ENCODE measurements around the gene DBF4. TPM values are rescaled to one million over a fixed set of nuclear protein-coding genes. Genes with fewer than 3 reads are reported as not detected.
A peak's percentile ranks its signal among the peaks of the same experiment; 100 is the strongest.

DBF4 gene
- total and polyA plus RNA-seq, 10 of the 15 experiments (the other 5 are each of a cell fraction or from before 2014, with no cell fraction given): 29.3 to 89.8 (median 62.4) TPM

DNA sequence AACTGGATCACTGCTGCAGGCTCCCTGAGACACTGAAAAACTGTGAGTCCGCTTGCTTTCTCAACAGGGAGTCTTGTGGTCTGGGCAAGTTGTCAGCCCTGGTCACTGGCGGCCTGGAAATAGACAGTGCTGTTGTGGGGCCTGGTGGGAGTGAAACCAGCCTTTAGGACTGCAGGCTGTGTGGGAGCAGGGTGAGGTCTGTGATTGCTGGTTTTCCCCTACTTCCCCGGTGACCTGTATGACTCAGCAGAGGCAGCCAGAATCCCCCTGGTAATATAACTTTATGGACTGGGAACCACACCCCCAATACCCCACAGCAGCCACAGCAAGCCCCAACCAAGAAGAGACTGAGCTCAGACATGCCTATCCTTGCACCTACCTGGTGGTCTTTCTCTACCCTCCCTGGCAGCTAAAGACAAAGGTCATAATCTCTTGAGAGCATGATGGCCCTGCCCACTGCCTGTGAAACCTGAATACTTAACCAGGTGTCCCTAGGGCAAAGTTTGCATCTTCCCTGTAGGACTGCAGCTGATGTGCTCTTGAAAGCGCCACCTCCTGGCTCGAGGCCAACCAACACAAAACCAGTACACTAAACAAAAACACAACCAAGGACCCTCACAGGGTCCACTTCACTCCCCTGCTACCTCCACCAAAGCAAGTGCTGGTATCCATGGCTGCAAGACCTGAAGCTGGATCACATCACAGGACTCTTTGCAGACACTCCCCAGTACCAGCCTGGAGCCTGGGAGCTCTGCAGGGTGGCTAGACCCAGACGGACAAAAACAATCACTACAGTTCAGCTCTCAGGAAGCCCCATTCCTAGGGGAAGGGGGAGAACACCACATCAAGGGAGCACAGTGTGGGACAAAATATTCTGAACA lies 50.5 kb downstream of the DBF4 start:
- peak overlapping the region; percentile 92 for H3K27ac ChIP-seq (ENCODE audit: control insufficient read depth, insufficient read depth)
- ATAC-seq (peak; percentile 90), DNase-seq (ENCODE audit: low read depth, low spot score) (peak; percentile 95), FAIRE-seq (peak; percentile 80)
- intact Hi-C loops (cut with micrococcal nuclease; ENCODE audit: unreplicated experiment) (loop anchor here (1.0 to 10.0 kb wide), 7 partner anchors 51 to 710 kb away; partner anchors contain the start of genes ABCB4, CROT, DBF4 and SLC25A40), in situ Hi-C loops (cut with MboI) (no loop called here)
- BruUV-seq (replicated peaks): no TSS peak
- no peaks in the 10 kb centered on the region; the same call in 2 of the 3 replicates for H3K9me3 ChIP-seq (replicated peaks; ENCODE audit: control insufficient read depth, insufficient read depth, low read length)
- ChIA-PET CTCF (interaction anchor here (0.6 to 4.0 kb wide), 31 partner anchors 9 to 609 kb away, joined by 3 to 23 read pairs (median 6); partner anchors contain the start of gene DBF4), RAD21 (ENCODE audit: unreplicated experiment) (interaction anchor here (0.7 to 4.8 kb wide), 27 partner anchors 9 to 453 kb away, joined by 3 to 49 read pairs (median 4); partner anchors contain the start of genes ADAM22, DBF4 and SLC25A40), POLR2A (interaction anchor here (0.6 to 4.1 kb wide), 16 partner anchors 7 to 1822 kb away, joined by 3 to 25 read pairs (median 4); partner anchors contain the start of genes ADAM22, DBF4 and SLC25A40), SMC1A (ENCODE audit: uncharacterized antibody, unreplicated experiment) (interaction anchor here (0.6 to 3.8 kb wide), 31 partner anchors 8 to 294 kb away, joined by 3 to 34 read pairs (median 5); partner anchors contain the start of genes ADAM22, DBF4 and SLC25A40)
- H3K4me3 ChIP-seq: peak overlapping the region; percentile 62
- H2AFZ ChIP-seq (ENCODE audit: control insufficient read depth, low read depth, low read length): peak overlapping the region; percentile 85
- H3K36me3 ChIP-seq (ENCODE audit: control insufficient read depth in 2 of 2, insufficient read depth in 2 of 2, low read length in 1 of 2): no peaks in the 10 kb centered on the region
- peak overlapping the region; percentile 69 for H3K9ac ChIP-seq (ENCODE audit: control insufficient read depth, insufficient read depth, low read length)
- 0% methylated on average over 6 of the region's 6 CpGs for WGBS (ENCODE audit: insufficient coverage, insufficient replicate concordance, low lambda C conversion rate, missing lambda C conversion rate)
- peaks cover 21% of the 10 kb centered on the region for H3K79me2 ChIP-seq (ENCODE audit: control insufficient read depth, insufficient read depth, low read length)
- no peaks in the 10 kb centered on the region for H3K27me3 ChIP-seq (replicated peaks in 1 of 2; ENCODE audit: control insufficient read depth in 2 of 2, insufficient read depth in 2 of 2, low read length in 1 of 2)
- H3K4me2 ChIP-seq (ENCODE audit: control insufficient read depth, insufficient read depth): peak overlapping the region; percentile 82
- H3K4me1 ChIP-seq (ENCODE audit: control insufficient read depth, insufficient read depth, low read length): peaks cover 9% of the 10 kb centered on the region
- H4K20me1 ChIP-seq (ENCODE audit: control insufficient read depth, insufficient read depth): no peaks in the 10 kb centered on the region
- TF ChIP-seq RFX5 (IDR thresholded peaks at IDR 0.05; ENCODE audit: low read depth, low read length) (no peak), PBX3 (IDR thresholded peaks at IDR 0.05; ENCODE audit: insufficient replicate concordance, low read depth, low read length) (peak; percentile 16), ZNF687 (IDR thresholded peaks at IDR 0.05) (peak; percentile 79), POU2F2 (IDR thresholded peaks at IDR 0.05; ENCODE audit: borderline replicate concordance, low read depth, low read length) (peak; percentile 81; the same call in 2 of the 3 replicates), FOXM1 (IDR thresholded peaks at IDR 0.05; ENCODE audit: low read depth, low read length) (peak; percentile 91), MYC (IDR thresholded peaks at IDR 0.05; ENCODE audit: insufficient read depth, insufficient read length, insufficient replicate concordance, low read length, severe bottlenecking) (no peak), ZNF24 (IDR thresholded peaks at IDR 0.05) (peak; percentile 43), NFXL1 (IDR thresholded peaks at IDR 0.05; ENCODE audit: borderline replicate concordance) (no peak), RELA (IDR thresholded peaks at IDR 0.05; ENCODE audit: borderline replicate concordance, partially characterized antibody) (peak; percentile 96), SMC3 (IDR thresholded peaks at IDR 0.05; ENCODE audit: borderline replicate concordance, low read length) (peak; percentile 26; the same call in 1 of the 2 replicates), DPF2 (IDR thresholded peaks at IDR 0.05) (peak; percentile 98), ESRRA (IDR thresholded peaks at IDR 0.05; ENCODE audit: low read length) (no peak), NFYA (IDR thresholded peaks at IDR 0.05; ENCODE audit: borderline replicate concordance, low read depth, low read length) (no peak), JUNB (IDR thresholded peaks at IDR 0.05) (peak; percentile 89), SMARCA5 (IDR thresholded peaks at IDR 0.05) (peak; percentile 15), RBBP5 (conservative IDR thresholded peaks at IDR 0.05) (no peak), NR2F1 (conservative IDR thresholded peaks at IDR 0.05) (peak; percentile 96)

Data from GM12878 (cell line).